GM23338 (cell line): ENCODE data around the gene PAPOLB. TPM values are rescaled to one million over a fixed set of nuclear protein-coding genes. Genes with fewer than 3 reads are reported as not detected.

Source experiments
- ATAC-seq: fragments of 200-7000 bp; cut with Tn5 transposase; 3 replicates; pipeline ENCODE4 v1.9.1; 2020
- DNase-seq: peaks from one replicate; pipeline ENCODE4 v3.0.0-alpha.2; 2015; ENCODE audit warnings: low spot score
- H2AFZ ChIP-seq: fragments of 200-600 bp; sonication (generic); 2 replicates; pipeline ENCODE4 v1.8.0; 2016; ENCODE audit warnings: antibody characterized with exemption, mild to moderate bottlenecking, moderate library complexity
- H3F3A ChIP-seq: fragments of 200-600 bp; sonication (generic); replicated peaks from 2 replicates; pipeline ENCODE4 v1.8.0; 2017; ENCODE audit warnings: antibody characterized with exemption, mixed run types, low read depth
- H3K27ac ChIP-seq: fragments of 200-600 bp; sonication (generic); 2 replicates; pipeline ENCODE4 v1.6.1; 2016; ENCODE audit warnings: low read depth
- H3K27me3 ChIP-seq: fragments of 200-600 bp; sonication (generic); 2 replicates; pipeline ENCODE4 v1.8.0; 2016; ENCODE audit warnings: mild to moderate bottlenecking, mixed run types, moderate library complexity; ENCODE audit not compliant: insufficient read depth
- H3K36me3 ChIP-seq: fragments of 200-600 bp; sonication (generic); 2 replicates; pipeline ENCODE4 v1.8.0; 2016; ENCODE audit warnings: mild to moderate bottlenecking; ENCODE audit not compliant: insufficient read depth
- H3K4me1 ChIP-seq: fragments of 200-600 bp; sonication (generic); 2 replicates; pipeline ENCODE4 v1.8.0; 2016; ENCODE audit warnings: mild to moderate bottlenecking, moderate library complexity; ENCODE audit not compliant: insufficient read depth
- H3K4me2 ChIP-seq: fragments of 200-600 bp; sonication (generic); 2 replicates; pipeline ENCODE4 v1.7.1; 2017; ENCODE audit warnings: mixed run types
- H3K4me3 ChIP-seq: fragments of 200-600 bp; sonication (generic); 2 replicates; pipeline ENCODE4 v1.6.1; 2016; ENCODE audit warnings: mixed run types
- H3K79me2 ChIP-seq: fragments of 200-600 bp; sonication (generic); replicated peaks from 2 replicates; pipeline ENCODE4 v1.8.0; 2017; ENCODE audit warnings: mild to moderate bottlenecking; ENCODE audit not compliant: insufficient read depth
- H3K9me2 ChIP-seq: fragments of 200-600 bp; sonication (generic); 2 replicates; pipeline ENCODE4 v1.8.0; 2017; ENCODE audit not compliant: insufficient read depth
- H4K20me1 ChIP-seq: fragments of 200-600 bp; sonication (generic); replicated peaks from 2 replicates; pipeline ENCODE4 v1.8.0; 2017; ENCODE audit warnings: mild to moderate bottlenecking; ENCODE audit not compliant: insufficient read depth
- H3K27ac Mint-ChIP-seq: 2 replicates; pipeline ENCODE4 v1.8.0; 2020; ENCODE audit warnings: inconsistent platforms, mild to moderate bottlenecking, moderate library complexity, mixed read lengths
- H3K27me3 Mint-ChIP-seq: 3 replicates; pipeline ENCODE4 v1.8.0; 2022; ENCODE audit warnings: low read depth, mild to moderate bottlenecking, moderate library complexity, mixed read lengths, inconsistent platforms; ENCODE audit not compliant: insufficient read depth, poor library complexity
- H3K36me3 Mint-ChIP-seq: 3 replicates; pipeline ENCODE4 v1.8.0; 2021; ENCODE audit warnings: low read depth, mild to moderate bottlenecking, inconsistent platforms, moderate library complexity, mixed read lengths
- H3K4me1 Mint-ChIP-seq: 3 replicates; pipeline ENCODE4 v1.8.0; 2020; ENCODE audit warnings: mild to moderate bottlenecking, inconsistent platforms, mixed read lengths
- H3K4me3 Mint-ChIP-seq: 3 replicates; pipeline ENCODE4 v1.8.0; 2021; ENCODE audit warnings: moderate library complexity, mild to moderate bottlenecking, inconsistent platforms, mixed read lengths
- H3K9me3 Mint-ChIP-seq: 3 replicates; pipeline ENCODE4 v1.8.0; 2020; ENCODE audit warnings: moderate library complexity, mild to moderate bottlenecking, inconsistent platforms, mixed read lengths
- EZH2 ChIP-seq: fragments of 200-600 bp; sonication (generic); IDR thresholded peaks from one replicate; pipeline ENCODE4 v1.8.0; 2017; ENCODE audit warnings: antibody characterized with exemption, mild to moderate bottlenecking, low read depth; ENCODE audit not compliant: unreplicated experiment
- EZH2phosphoT487 ChIP-seq: fragments of 200-600 bp; sonication (generic); IDR thresholded peaks from one replicate; pipeline ENCODE4 v1.8.1; 2018; ENCODE audit warnings: antibody characterized with exemption; ENCODE audit not compliant: unreplicated experiment
- NANOG ChIP-seq: IDR thresholded peaks from 2 replicates; pipeline ENCODE4 v1.6.1; 2016; ENCODE audit warnings: antibody characterized with exemption, borderline replicate concordance
- ZNF114 ChIP-seq: fragments of 250-450 bp; sonication (Bioruptor Pico); IDR thresholded peaks from 2 replicates; pipeline ENCODE4 v1.5.0; 2020; ENCODE audit warnings: mild to moderate bottlenecking, moderate library complexity
- ZNF331 ChIP-seq: fragments of 250-450 bp; sonication (Bioruptor Pico); IDR thresholded peaks from 2 replicates; pipeline ENCODE4 v1.5.0; 2020; ENCODE audit warnings: low read depth, mild to moderate bottlenecking, moderate library complexity
- ZNF462 ChIP-seq: fragments of 250-450 bp; sonication (Bioruptor Pico); IDR thresholded peaks from 2 replicates; pipeline ENCODE4 v1.5.0; 2020; ENCODE audit warnings: mild to moderate bottlenecking, moderate library complexity
- polyA plus RNA-seq: library from polyadenylated mRNA; unstranded; fragments of >200 nt; fragmentation: Nextera tagmentation; extraction: Ambion mirVana; gene quantifications from 2 replicates; pipeline ENCODE4 v1.2.1, GENCODE V29; 2016
- total RNA-seq: library from RNA; depleted of rRNA; stranded (reverse); fragments of >200 nt; shearing (Covaris generic); gene quantifications from 2 replicates; pipeline ENCODE4 v1.2.3, GENCODE V29; 2014

PAPOLB gene
- total and polyA plus RNA-seq, 2 experiments from 2014 or later: 0.08 to 0.42 TPM

- Histone ChIP-seq H2AFZ (no peak overlapping the region), H3K27ac (no peak overlapping the region), H3K36me3 (no peaks in the 10 kb centered on the region), H3K79me2 (no peaks in the 10 kb centered on the region), H3K4me3 (no peak overlapping the region), H3K9me2 (no peaks in the 10 kb centered on the region), H4K20me1 (no peaks in the 10 kb centered on the region), H3K27me3 (no peaks in the 10 kb centered on the region), H3F3A (no peaks in the 10 kb centered on the region), H3K4me2 (no peak overlapping the region), H3K4me1 (no peaks in the 10 kb centered on the region)
- peaks cover 5% of the 10 kb centered on the region for H3K27me3 Mint-ChIP-seq
- H3K4me1 Mint-ChIP-seq: no peaks in the 10 kb centered on the region
- no peak for TF ChIP-seq ZNF331
- no peak for TF ChIP-seq EZH2
- TF ChIP-seq NANOG: no peak
- no peak for TF ChIP-seq ZNF114
- TF ChIP-seq EZH2phosphoT487: no peak
- TF ChIP-seq ZNF462 (CRISPR knock-in tag): no peak
- H3K27ac Mint-ChIP-seq: no peak overlapping the region
- DNase-seq (no peak), ATAC-seq (no peak)
- no peaks in the 10 kb centered on the region for H3K9me3 Mint-ChIP-seq
- no peaks in the 10 kb centered on the region for H3K36me3 Mint-ChIP-seq
- no peak overlapping the region for H3K4me3 Mint-ChIP-seq
These were observed 41.3 kb downstream of the PAPOLB start for GRCh38 chr7:4820405-4820966.
